Lower lobe of right lung (tissue), 2 donors: ENCODE measurements around the gene SLIT3. TPM values are rescaled to one million over a fixed set of nuclear protein-coding genes. Genes with fewer than 3 reads are reported as not detected.

Experiments used
- ATAC-seq, 2 donors: fragments of 200-7000 bp; cut with Tn5 transposase; one replicate each; pipeline ENCODE4 v1.9.1; 2020 to 2022; ENCODE audit warnings: mild to moderate bottlenecking in 2 of 2, moderate library complexity in 2 of 2
- DNase-seq: peaks from one replicate; pipeline ENCODE4 v3.0.0-alpha.2; 2020
- H3K27ac ChIP-seq: fragments of 200-600 bp; one replicate; pipeline ENCODE4 v1.8.0; 2022
- H3K27me3 ChIP-seq: fragments of 200-600 bp; one replicate; pipeline ENCODE4 v1.8.0; 2022; ENCODE audit warnings: low read depth
- H3K36me3 ChIP-seq: fragments of 200-600 bp; one replicate; pipeline ENCODE4 v1.8.0; 2022; ENCODE audit warnings: mild to moderate bottlenecking
- H3K4me1 ChIP-seq: fragments of 200-600 bp; one replicate; pipeline ENCODE4 v1.8.0; 2022
- H3K4me3 ChIP-seq: fragments of 200-600 bp; one replicate; pipeline ENCODE4 v1.8.0; 2022; ENCODE audit warnings: mild to moderate bottlenecking
- H3K9me3 ChIP-seq: fragments of 200-600 bp; one replicate; pipeline ENCODE4 v1.8.0; 2022
- intact Hi-C: fragments of 100-400 bp; cut with DNase I; formaldehyde crosslinking; loops from one replicate; pipeline ENCODE4 v1.11.0; 2022
- total RNA-seq: library from RNA; stranded (reverse); fragmentation: NEBNext Ultra II Directional; extraction: Animal tissue kit (Norgen Biotek cat#: 25700); gene quantifications from one replicate; pipeline ENCODE4 v1.2.1, GENCODE V29; 2021
- TF ChIP-seq, protein P1 (sequence below): fragments of 200-600 bp; IDR thresholded peaks from one replicate; pipeline ENCODE4 v1.8.0; 2022; ENCODE audit warnings: antibody characterized with exemption, mild to moderate bottlenecking
- donor health status: DM: no; HTN: yes; CAD: no; lungs with severe emphysema.

SLIT3 gene
- total RNA-seq, 1 donor from 2014 or later = 48.6 TPM

GRCh38 chr5:169091396-169091980, 209.5 kb downstream of the SLIT3 start:
- no peak for ATAC-seq
- Histone ChIP-seq H3K4me3 (no peak overlapping the region), H3K4me1 (no peaks in the 10 kb centered on the region), H3K27me3 (no peaks in the 10 kb centered on the region), H3K27ac (no peak overlapping the region), H3K36me3 (no peaks in the 10 kb centered on the region), H3K9me3 (no peaks in the 10 kb centered on the region)
- DNase-seq = no peak
- intact Hi-C loops = no loop called here
- TF ChIP-seq, protein P1, sequence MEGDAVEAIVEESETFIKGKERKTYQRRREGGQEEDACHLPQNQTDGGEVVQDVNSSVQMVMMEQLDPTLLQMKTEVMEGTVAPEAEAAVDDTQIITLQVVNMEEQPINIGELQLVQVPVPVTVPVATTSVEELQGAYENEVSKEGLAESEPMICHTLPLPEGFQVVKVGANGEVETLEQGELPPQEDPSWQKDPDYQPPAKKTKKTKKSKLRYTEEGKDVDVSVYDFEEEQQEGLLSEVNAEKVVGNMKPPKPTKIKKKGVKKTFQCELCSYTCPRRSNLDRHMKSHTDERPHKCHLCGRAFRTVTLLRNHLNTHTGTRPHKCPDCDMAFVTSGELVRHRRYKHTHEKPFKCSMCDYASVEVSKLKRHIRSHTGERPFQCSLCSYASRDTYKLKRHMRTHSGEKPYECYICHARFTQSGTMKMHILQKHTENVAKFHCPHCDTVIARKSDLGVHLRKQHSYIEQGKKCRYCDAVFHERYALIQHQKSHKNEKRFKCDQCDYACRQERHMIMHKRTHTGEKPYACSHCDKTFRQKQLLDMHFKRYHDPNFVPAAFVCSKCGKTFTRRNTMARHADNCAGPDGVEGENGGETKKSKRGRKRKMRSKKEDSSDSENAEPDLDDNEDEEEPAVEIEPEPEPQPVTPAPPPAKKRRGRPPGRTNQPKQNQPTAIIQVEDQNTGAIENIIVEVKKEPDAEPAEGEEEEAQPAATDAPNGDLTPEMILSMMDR = no peak

GRCh38 chr5:169089343-169089742, 211.6 kb downstream of the SLIT3 start:
- Histone ChIP-seq H3K4me3 (no peak overlapping the region), H3K4me1 (no peaks in the 10 kb centered on the region), H3K36me3 (no peaks in the 10 kb centered on the region), H3K27ac (no peak overlapping the region), H3K9me3 (no peaks in the 10 kb centered on the region), H3K27me3 (no peaks in the 10 kb centered on the region)
- TF ChIP-seq, protein P1 = no peak
- no peak for DNase-seq
- ATAC-seq = no peak
- intact Hi-C loops = no loop called here

- ATAC-seq = no peak
- intact Hi-C loops = no loop called here
These were observed 212.8 kb downstream of the SLIT3 start for GRCh38 chr5:169088028-169088725.

GRCh38 chr5:169085636-169086035, 215.3 kb downstream of the SLIT3 start:
- H3K27ac ChIP-seq = no peak overlapping the region
- ATAC-seq = no peak

More at GRCh38 chr5:169088028-169088725, 212.8 kb downstream of the SLIT3 start:
- H3K4me1 ChIP-seq = no peaks in the 10 kb centered on the region
- no peak overlapping the region for H3K27ac ChIP-seq
- no peak for DNase-seq
- H3K27me3 ChIP-seq = no peaks in the 10 kb centered on the region
- no peak overlapping the region for H3K4me3 ChIP-seq
- no peaks in the 10 kb centered on the region for H3K36me3 ChIP-seq
- TF ChIP-seq, protein P1 = no peak
- no peaks in the 10 kb centered on the region for H3K9me3 ChIP-seq

DNA sequence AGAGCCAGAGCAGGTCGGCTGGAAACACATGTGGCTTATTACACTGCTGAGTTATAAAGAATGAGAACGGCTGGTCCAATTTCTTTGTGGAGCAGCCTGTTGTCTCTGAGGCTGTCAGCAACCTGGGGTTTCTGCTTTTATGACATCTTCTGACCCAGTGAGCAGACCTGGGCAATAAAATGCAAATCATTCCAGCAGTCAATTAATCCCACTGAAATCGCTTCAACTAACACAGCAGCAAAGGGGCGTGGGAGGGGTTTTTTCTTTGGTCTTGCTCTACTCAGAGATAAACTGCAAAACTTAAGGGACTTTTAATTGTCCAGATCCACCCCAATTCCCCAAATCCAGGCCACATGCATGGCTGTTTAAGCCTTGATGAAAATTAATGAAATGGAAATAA, 215.7 kb downstream of the SLIT3 start:
- TF ChIP-seq, protein P1 = no peak
- H3K9me3 ChIP-seq = no peaks in the 10 kb centered on the region
- no peak overlapping the region for H3K27ac ChIP-seq
- no peaks in the 10 kb centered on the region for H3K4me1 ChIP-seq
- DNase-seq (no peak), ATAC-seq (no peak)
- intact Hi-C loops = no loop called here
- H3K4me3 ChIP-seq = no peak overlapping the region
- H3K27me3 ChIP-seq = no peaks in the 10 kb centered on the region
- H3K36me3 ChIP-seq = no peaks in the 10 kb centered on the region

More at GRCh38 chr5:169085636-169086035, 215.3 kb downstream of the SLIT3 start:
- intact Hi-C loops = no loop called here
- TF ChIP-seq, protein P1 = no peak
- H3K27me3 ChIP-seq = no peaks in the 10 kb centered on the region
- H3K9me3 ChIP-seq = no peaks in the 10 kb centered on the region
- no peak overlapping the region for H3K4me3 ChIP-seq
- H3K4me1 ChIP-seq = no peaks in the 10 kb centered on the region
- H3K36me3 ChIP-seq = no peaks in the 10 kb centered on the region
- no peak for DNase-seq
